K562 (cell line): ENCODE results near the gene ATAD3B. TPM values are rescaled to one million over a fixed set of nuclear protein-coding genes. Genes with fewer than 3 reads are reported as not detected.
A peak's percentile ranks its signal among the peaks of the same experiment; 100 is the strongest.

Source experiments
- ATAC-seq: fragments of 200-7000 bp; cut with Tn5 transposase; 3 replicates; pipeline ENCODE4 v1.9.1; 2020; ENCODE audit warnings: moderate library complexity
- BruUV-seq: library from RNA; stranded (reverse); fragments of 400-500 nt; replicated peaks from 2 replicates; lab custom pipeline; 2021; lab: Mats Ljungman, UMichigan
- CTCF ChIA-PET: fragments of 300-600 bp; formaldehyde crosslinking; extraction: SDS; loops from one replicate; lab custom pipeline; 2021; ENCODE audit warnings: low intra/inter-chr PET ratio; lab: Yijun Ruan, JAX
- POLR2A ChIA-PET: fragments of 300-600, 350-650 bp; sonication (Branson Sonifier 250); formaldehyde crosslinking; extraction: SDS; loops from one replicate; lab custom pipeline; 2021; ENCODE audit warnings: antibody characterized with exemption, inconsistent platforms; lab: Yijun Ruan, JAX
- DNase-seq, 4 experiments: peaks; one replicate each; pipeline versions ENCODE4 v3.0.0 to v3.0.0-alpha.2; 2011 to 2018; ENCODE audit warnings: low spot score in 3 of 4, mixed read lengths in 3 of 4; ENCODE audit errors: extremely low read depth in 1 of 4
- FAIRE-seq: peaks from 2 replicates; lab custom pipeline; 2011; peaks lifted over from hg19 to GRCh38; lab: Jason Lieb, UNC
- H2AFZ ChIP-seq: 2 replicates; pipeline ENCODE4 v1.6.0; 2011; ENCODE audit warnings: low read depth, low read length, control low read depth, inconsistent platforms
- H3K27ac ChIP-seq: fragments of 200-600 bp; 3 replicates; pipeline ENCODE4 v1.8.0; 2011; ENCODE audit warnings: low read depth, mild to moderate bottlenecking, control low read depth, inconsistent platforms, low read length, moderate library complexity, mixed read lengths; ENCODE audit errors: extremely low read depth
- H3K27me3 ChIP-seq, 2 experiments: fragments of 300-600 bp in 1 of 2; 2 replicates in 1 of 2; 3 replicates in 1 of 2; pipeline versions ENCODE4 v1.6.0 to v1.8.0; 2011; ENCODE audit warnings: inconsistent platforms in 2 of 2, low read length in 2 of 2, mild to moderate bottlenecking in 1 of 2, mixed read lengths in 1 of 2, moderate library complexity in 1 of 2; ENCODE audit not compliant: control insufficient read depth in 2 of 2, insufficient read depth in 2 of 2
- H3K36me3 ChIP-seq: fragments of 300-600 bp; 3 replicates; pipeline ENCODE4 v1.8.0; 2011; ENCODE audit warnings: mild to moderate bottlenecking, low read length, inconsistent platforms; ENCODE audit not compliant: control insufficient read depth, insufficient read depth
- H3K4me1 ChIP-seq, 2 experiments: fragments of 200-600 bp in 1 of 2; replicated peaks in 1 of 2; 2 replicates in 1 of 2; 3 replicates in 1 of 2; pipeline versions ENCODE4 v1.5.1 to v1.8.0; 2011; ENCODE audit warnings: inconsistent platforms in 2 of 2, low read length in 2 of 2, mild to moderate bottlenecking in 1 of 2, mixed read lengths in 1 of 2, moderate library complexity in 1 of 2; ENCODE audit not compliant: control insufficient read depth in 2 of 2, insufficient read depth in 2 of 2
- H3K4me2 ChIP-seq: 2 replicates; pipeline ENCODE4 v1.6.1; 2011; ENCODE audit warnings: low read length, control low read depth, inconsistent platforms, mixed read lengths; ENCODE audit not compliant: insufficient read depth
- H3K4me3 ChIP-seq: fragments of 200-600 bp; sonication (generic), shearing (Covaris generic); 2 replicates; pipeline ENCODE4 v1.5.1; 2016; ENCODE audit warnings: control low read depth, inconsistent platforms
- H3K79me2 ChIP-seq: fragments of 200-600 bp; 3 replicates; pipeline ENCODE4 v1.8.0; 2011; ENCODE audit warnings: low read length, inconsistent platforms; ENCODE audit not compliant: control insufficient read depth, insufficient read depth
- H3K9ac ChIP-seq, 2 experiments: 2 replicates each; pipeline versions ENCODE4 v1.6.0 to v1.6.1; 2011; ENCODE audit warnings: low read depth in 2 of 2, low read length in 2 of 2, control low read depth in 1 of 2, inconsistent platforms in 1 of 2, mild to moderate bottlenecking in 1 of 2, mixed read lengths in 1 of 2; ENCODE audit not compliant: insufficient read depth in 1 of 2
- H3K9me1 ChIP-seq: one replicate; pipeline ENCODE4 v1.6.0; 2011; ENCODE audit warnings: inconsistent platforms, mild to moderate bottlenecking, low read length, moderate library complexity; ENCODE audit not compliant: control insufficient read depth, insufficient read depth
- H3K9me3 ChIP-seq: replicated peaks from 2 replicates; pipeline ENCODE4 v1.5.1; 2011; ENCODE audit warnings: low read depth, low read length, inconsistent platforms; ENCODE audit not compliant: control insufficient read depth, insufficient read depth
- H4K20me1 ChIP-seq: replicated peaks from 2 replicates; pipeline ENCODE4 v1.6.1; 2011; ENCODE audit warnings: low read length, inconsistent platforms, mixed read lengths; ENCODE audit not compliant: control insufficient read depth, insufficient read depth
- ELK1 ChIP-seq: sonication (generic); formaldehyde crosslinking; IDR thresholded peaks from 2 replicates; pipeline ENCODE4 v1.8.1; 2022; ENCODE audit warnings: missing genetic modification reagents
- MYC ChIP-seq, 2 experiments: fragments of 250-450 bp in 1 of 2; sonication (Bioruptor Pico) in 1 of 2; IDR thresholded peaks; 2 replicates each; pipeline versions ENCODE4 v1.5.1 to v1.6.1; 2012 to 2021; ENCODE audit warnings: low read depth in 2 of 2, borderline replicate concordance in 1 of 2, improper control_type of control experiment in 1 of 2, low read length in 1 of 2, mild to moderate bottlenecking in 1 of 2, moderate library complexity in 1 of 2
- POLR2G ChIP-seq: fragments of 200-400 bp; formaldehyde crosslinking; IDR thresholded peaks from 2 replicates; pipeline ENCODE4 v1.6.1; 2017; ENCODE audit warnings: low read depth, mild to moderate bottlenecking, antibody characterized with exemption, low read length, moderate library complexity
- SUPT5H ChIP-seq: fragments of 450-650 bp; IDR thresholded peaks from 2 replicates; pipeline ENCODE4 v1.6.1; 2016
- ZNF121 ChIP-seq: sonication (generic); formaldehyde crosslinking; conservative IDR thresholded peaks from 2 replicates; pipeline ENCODE4 v1.8.0; 2022; ENCODE audit warnings: missing genetic modification reagents
- ZNF165 ChIP-seq: fragments of 250-450 bp; sonication (Bioruptor Pico); IDR thresholded peaks from 2 replicates; pipeline ENCODE4 v1.4.0; 2020; ENCODE audit warnings: borderline replicate concordance
- ZNF3 ChIP-seq: fragments of 250-450 bp; sonication (Bioruptor Pico); IDR thresholded peaks from 2 replicates; pipeline ENCODE4 v1.5.0; 2021; ENCODE audit warnings: mild to moderate bottlenecking, moderate library complexity
- ZNF316 ChIP-seq: fragments of 450-650 bp; IDR thresholded peaks from 2 replicates; pipeline ENCODE4 v1.6.1; 2016
- WGBS: fragments of 100-300 bp; shearing (Covaris generic); methylation state at CpG from one replicate; pipeline ENCODE4 v1.1.6; 2016; ENCODE audit warnings: low coverage, mixed read lengths; ENCODE audit not compliant: insufficient coverage; ENCODE audit errors: missing lambda C conversion rate; 5-methylcytosine and 5-hydroxymethylcytosine counted together
- in situ Hi-C: fragments of 300-500 bp; cut with MboI; formaldehyde crosslinking; loops from 4 replicates; pipeline ENCODE4 v1.15.0; 2018; ENCODE audit warnings: inconsistent platforms, mixed read lengths
- intact Hi-C: fragments of 100-400 bp; cut with micrococcal nuclease; formaldehyde crosslinking; loops from 2 replicates; pipeline ENCODE4 v1.14.2; 2022
- polyA plus RNA-seq, 8 experiments: library from polyadenylated mRNA; depleted of rRNA in 4 of 8; stranded (reverse) in 5 of 8; unstranded in 3 of 8; fragments of >200 nt; fragmentation: Nextera tagmentation in 2 of 8; fragmentation: Illumina TruSeq in 1 of 8; extraction: Ambion mirVana in 2 of 8; extraction: Trizol in 1 of 8; gene quantifications; 2 replicates each; pipeline versions ENCODE4 v1.2.1 to v1.2.3, GENCODE V29; 2011 to 2014; ENCODE audit warnings: inconsistent platforms in 1 of 8, missing spikeins in 1 of 8
- total RNA-seq, 7 experiments: library from RNA; depleted of rRNA in 6 of 7; stranded (reverse); fragments of >200 nt in 6 of 7; fragmentation: Illumina TruSeq in 2 of 7; extraction: Trizol in 2 of 7; gene quantifications; 2 replicates each; pipeline versions ENCODE4 v1.2.1 to v1.2.3, GENCODE V29; 2011 to 2021; ENCODE audit warnings: low replicate concordance in 1 of 7

ATAD3B gene
- total and polyA plus RNA-seq, 9 of the 15 experiments (the other 6 are each of a cell fraction or from before 2014, with no cell fraction given): 0.07 to 113 (median 27.7) TPM

DNA sequence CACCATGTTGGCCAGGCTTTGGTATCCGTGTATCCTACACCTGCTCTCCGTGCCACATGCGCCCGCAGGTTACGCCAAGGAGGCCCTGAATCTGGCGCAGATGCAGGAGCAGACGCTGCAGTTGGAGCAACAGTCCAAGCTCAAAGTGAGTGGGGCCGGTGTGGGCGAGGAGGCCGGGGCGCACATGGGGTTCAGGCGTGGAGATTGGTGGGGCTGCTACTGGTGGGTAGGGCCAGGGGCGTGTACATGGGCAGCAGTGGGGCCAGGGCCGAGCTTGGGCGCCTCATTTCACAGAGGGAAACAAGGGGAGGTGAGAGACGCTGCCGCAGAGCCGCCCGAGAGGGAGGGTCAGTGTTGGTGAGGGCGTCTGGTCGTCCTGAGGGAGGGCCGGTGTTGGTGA is 5.6 kb downstream of the ATAD3B start:
- no peak for DNase-seq
- BruUV-seq: no TSS peak
- no peak overlapping the region for H3K27ac ChIP-seq
- intact Hi-C loops: no loop called here
- in situ Hi-C loops: no loop called here
- H3K9ac ChIP-seq: no peak overlapping the region
- H4K20me1 ChIP-seq: no peaks in the 10 kb centered on the region; the same call in 1 of the 2 replicates
- H2AFZ ChIP-seq: no peak overlapping the region
- H3K79me2 ChIP-seq: peaks cover 50% of the 10 kb centered on the region
- no peak overlapping the region for H3K4me2 ChIP-seq
- H3K4me3 ChIP-seq: no peak overlapping the region
- H3K4me1 ChIP-seq: peaks cover 0 to 30% of the 10 kb centered on the region in 2 experiments; a peak in 3 of 5 replicates
- no peaks in the 10 kb centered on the region for H3K9me3 ChIP-seq
- TF ChIP-seq POLR2G: peak; percentile 53
- TF ChIP-seq MYC (IDR thresholded peaks at IDR 0.05; ENCODE audit: low read depth, low read length): no peak
- no peak for TF ChIP-seq MYC (CRISPR knock-in tag; IDR thresholded peaks at IDR 0.05; ENCODE audit: borderline replicate concordance, low read depth)
- 0 out of 2 replicates have a peak, but pooled peaks have one; percentile 10 for TF ChIP-seq SUPT5H
- TF ChIP-seq ZNF165 (CRISPR knock-in tag): no peak
- TF ChIP-seq ZNF121 (CRISPR knock-in tag): no peak
- no peak for TF ChIP-seq ZNF316
- TF ChIP-seq ELK1 (CRISPR knock-in tag): no peak
- no peak for TF ChIP-seq ZNF3 (CRISPR knock-in tag)
- ChIA-PET CTCF (no interaction called here), POLR2A (no interaction called here)
- FAIRE-seq: no peak
- peaks cover 61% of the 10 kb centered on the region for H3K36me3 ChIP-seq
- no peaks in the 10 kb centered on the region for H3K9me1 ChIP-seq
- WGBS: 97% methylated on average over 22 of the region's 22 CpGs
- ATAC-seq: no peak
- no peaks in the 10 kb centered on the region; a peak in 1 of 5 replicates for H3K27me3 ChIP-seq
